Astrocyte of the cerebellum (primary cell): Measurements from ENCODE around the gene RGN.
"Not testable (repeated sequence)": the region's sequence is repeated elsewhere in the genome, so short reads cannot be mapped to it uniquely, and the experiment has no call there.

Experiments used
- DNase-seq: peaks from one replicate; pipeline ENCODE4 v3.0.0-alpha.2; 2011; ENCODE audit warnings: low read depth
- H3K4me3 ChIP-seq: 2 replicates; pipeline ENCODE4 v1.5.1; 2011; ENCODE audit warnings: mild to moderate bottlenecking, low read depth, low read length, moderate library complexity
- in situ Hi-C: cut with HindIII; loops from 2 replicates; pipeline ENCODE4 v1.10.0; 2017; ENCODE audit warnings: low sequenced_read_pairs
- TF ChIP-seq, protein P1 (sequence below): IDR thresholded peaks from 2 replicates; pipeline ENCODE4 v1.5.1; 2012; ENCODE audit warnings: low read length, low read depth, moderate library complexity, mild to moderate bottlenecking; ENCODE audit errors: missing control alignments

RGN gene

DNA sequence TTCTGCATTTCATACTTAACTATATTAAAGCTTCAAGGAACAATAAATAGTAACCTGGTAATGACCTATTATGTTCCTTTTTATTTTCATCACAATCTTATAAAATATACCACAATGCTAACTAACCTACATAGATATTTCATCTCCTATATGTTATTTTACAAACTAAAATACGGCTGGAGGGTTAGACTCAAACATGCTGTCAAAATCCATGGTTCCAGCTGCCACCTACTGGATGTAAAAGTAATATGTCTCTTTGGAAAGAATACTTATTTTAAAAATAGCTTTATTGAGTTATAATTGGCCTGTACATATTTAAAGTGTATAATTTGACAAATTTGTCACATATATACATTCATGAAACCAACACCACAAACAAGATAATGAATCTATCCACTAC lies 15.0 kb downstream of the RGN start:
- no peak overlapping the region for H3K4me3 ChIP-seq
- DNase-seq = peak; percentile 8
- TF ChIP-seq, protein P1, sequence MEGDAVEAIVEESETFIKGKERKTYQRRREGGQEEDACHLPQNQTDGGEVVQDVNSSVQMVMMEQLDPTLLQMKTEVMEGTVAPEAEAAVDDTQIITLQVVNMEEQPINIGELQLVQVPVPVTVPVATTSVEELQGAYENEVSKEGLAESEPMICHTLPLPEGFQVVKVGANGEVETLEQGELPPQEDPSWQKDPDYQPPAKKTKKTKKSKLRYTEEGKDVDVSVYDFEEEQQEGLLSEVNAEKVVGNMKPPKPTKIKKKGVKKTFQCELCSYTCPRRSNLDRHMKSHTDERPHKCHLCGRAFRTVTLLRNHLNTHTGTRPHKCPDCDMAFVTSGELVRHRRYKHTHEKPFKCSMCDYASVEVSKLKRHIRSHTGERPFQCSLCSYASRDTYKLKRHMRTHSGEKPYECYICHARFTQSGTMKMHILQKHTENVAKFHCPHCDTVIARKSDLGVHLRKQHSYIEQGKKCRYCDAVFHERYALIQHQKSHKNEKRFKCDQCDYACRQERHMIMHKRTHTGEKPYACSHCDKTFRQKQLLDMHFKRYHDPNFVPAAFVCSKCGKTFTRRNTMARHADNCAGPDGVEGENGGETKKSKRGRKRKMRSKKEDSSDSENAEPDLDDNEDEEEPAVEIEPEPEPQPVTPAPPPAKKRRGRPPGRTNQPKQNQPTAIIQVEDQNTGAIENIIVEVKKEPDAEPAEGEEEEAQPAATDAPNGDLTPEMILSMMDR = peak; percentile 45
- in situ Hi-C loops = no loop called here

DNA sequence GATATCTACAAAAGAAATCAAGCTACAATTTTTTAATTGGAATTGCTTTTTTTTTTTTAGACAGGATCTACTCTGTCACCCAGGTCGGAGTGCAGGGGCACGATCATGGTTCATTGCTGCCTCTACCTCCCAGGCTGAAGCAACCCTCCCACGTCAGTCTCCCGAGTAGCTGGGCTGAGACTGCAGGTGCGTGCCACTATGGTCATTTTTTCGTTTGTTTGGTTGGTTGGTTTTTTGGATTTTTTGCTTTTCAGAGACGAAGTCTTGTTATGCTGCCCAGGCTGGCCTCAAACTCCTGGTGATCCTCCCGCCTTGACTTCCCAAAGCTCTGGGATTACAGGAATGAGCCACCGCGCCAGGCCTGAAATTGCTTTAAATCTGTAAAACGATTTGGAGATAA lies 15.6 kb downstream of the RGN start:
- in situ Hi-C loops = no loop called here
- TF ChIP-seq, protein P1 = no peak
- H3K4me3 ChIP-seq = no peak overlapping the region
- no peak for DNase-seq

DNA sequence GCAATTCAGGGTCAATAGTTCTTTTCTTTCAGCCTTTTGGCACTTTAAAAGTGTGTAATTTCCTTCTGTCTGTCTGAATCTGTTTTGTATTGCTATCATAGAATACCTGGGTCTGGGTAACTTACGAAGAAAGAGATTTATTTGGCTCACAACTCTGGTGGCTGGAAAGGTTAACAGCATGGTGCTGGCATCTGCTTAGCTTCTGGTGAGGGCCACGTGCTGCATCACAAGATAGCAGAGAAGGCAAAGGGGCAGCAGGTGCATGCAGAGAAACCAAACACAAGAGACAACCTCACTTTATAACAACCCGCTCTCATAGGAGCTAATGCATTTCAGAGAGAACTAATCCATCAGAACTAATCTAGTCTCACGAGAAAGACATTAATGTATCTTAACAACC lies 18.8 kb downstream of the RGN start:
- H3K4me3 ChIP-seq = no peak overlapping the region
- DNase-seq = no peak
- TF ChIP-seq, protein P1 = no peak
- in situ Hi-C loops = no loop called here

DNA sequence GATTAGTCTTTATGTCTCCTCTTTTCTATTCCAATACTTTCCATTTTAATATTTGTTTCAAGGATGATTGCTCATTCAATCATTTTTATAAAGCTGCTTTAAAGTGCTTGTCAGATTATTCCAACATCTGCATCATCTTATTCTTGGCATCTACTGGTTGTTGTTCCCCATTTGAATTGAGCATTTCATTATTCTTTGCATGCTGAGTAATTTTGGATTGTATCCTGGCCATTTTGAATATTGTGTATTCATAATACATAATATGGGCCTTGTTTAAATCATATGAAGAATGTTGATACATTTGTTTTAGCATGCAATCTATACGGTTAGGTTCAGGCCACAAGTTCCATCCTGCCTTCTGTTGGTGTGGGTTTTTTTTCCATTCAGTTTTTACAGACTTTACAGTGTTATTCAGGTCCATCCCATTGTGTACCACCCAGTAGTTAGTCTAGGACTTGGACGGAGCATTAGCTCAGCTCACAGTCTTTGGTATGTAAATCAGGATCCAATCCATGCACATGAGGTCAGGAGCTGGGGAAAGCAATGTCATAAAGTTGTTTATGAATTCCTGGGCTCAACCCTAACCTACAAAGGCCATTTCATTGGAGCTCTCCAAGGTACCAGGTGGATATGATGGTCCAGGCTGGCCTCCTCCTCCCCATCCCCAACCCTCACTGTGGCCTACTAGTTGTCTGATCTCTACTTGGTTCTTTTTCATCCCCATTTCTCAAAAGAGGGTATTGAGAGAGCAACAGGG lies 20.3 kb downstream of the RGN start:
- in situ Hi-C loops = no loop called here
- DNase-seq = no peak
- TF ChIP-seq, protein P1 = no peak
- no peak overlapping the region for H3K4me3 ChIP-seq

DNA sequence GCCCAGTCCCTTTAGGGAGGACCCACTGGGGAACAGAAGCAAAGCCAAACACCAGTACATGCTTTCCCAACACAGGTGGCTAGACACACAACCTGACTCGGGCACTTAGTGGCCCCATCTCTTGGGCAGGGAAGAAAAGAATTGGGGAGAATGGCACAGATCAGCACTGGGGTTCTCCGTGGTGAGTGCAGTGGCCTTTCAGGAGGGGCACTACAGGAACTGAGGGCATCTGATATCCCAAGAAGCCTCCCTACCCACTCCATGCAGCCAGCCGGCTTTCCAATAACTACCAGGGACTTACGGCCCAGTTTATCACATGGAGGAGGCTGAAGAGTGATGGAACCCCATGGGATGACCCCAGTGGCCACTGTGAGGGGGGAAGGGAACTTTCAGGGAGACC lies 23.0 kb downstream of the RGN start:
- no peak for DNase-seq
- in situ Hi-C loops = no loop called here
- H3K4me3 ChIP-seq = no peak overlapping the region
- TF ChIP-seq, protein P1 = no peak

DNA sequence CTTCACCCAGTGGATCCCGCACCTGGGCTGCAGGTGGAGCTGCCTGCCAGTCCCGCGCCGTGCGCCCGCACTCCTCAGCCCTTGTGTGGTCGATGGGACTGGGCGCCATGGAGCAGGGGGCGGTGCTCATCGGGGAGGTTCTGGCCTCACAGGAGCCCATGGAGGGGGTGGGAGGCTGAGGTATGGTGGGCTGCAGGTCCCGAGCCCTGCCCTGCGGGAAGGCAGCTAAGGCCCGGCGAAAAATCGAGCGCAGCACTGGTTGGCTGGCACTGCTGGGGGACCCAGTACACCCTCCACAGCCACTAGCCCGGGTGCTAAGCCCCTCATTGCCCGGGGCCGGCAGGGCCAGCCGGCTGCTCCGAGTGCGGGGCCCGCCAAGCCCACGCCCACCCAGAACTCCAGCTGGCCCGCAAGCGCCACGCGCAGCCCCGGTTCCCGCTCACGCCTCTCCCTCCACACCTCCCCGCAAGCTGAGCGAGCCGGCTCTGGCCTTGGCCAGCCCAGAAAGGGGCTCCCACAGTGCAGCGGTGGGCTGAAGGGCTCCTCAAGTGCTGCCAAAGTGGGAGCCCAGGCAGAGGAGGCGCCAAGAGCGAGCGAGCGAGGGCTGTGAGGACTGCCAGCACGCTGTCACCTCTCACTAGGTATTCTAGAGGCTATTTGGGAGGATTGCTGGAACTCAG lies 32.8 kb downstream of the RGN start:
- H3K4me3 ChIP-seq, in situ Hi-C loops, DNase-seq: not testable (repeated sequence)

DNA sequence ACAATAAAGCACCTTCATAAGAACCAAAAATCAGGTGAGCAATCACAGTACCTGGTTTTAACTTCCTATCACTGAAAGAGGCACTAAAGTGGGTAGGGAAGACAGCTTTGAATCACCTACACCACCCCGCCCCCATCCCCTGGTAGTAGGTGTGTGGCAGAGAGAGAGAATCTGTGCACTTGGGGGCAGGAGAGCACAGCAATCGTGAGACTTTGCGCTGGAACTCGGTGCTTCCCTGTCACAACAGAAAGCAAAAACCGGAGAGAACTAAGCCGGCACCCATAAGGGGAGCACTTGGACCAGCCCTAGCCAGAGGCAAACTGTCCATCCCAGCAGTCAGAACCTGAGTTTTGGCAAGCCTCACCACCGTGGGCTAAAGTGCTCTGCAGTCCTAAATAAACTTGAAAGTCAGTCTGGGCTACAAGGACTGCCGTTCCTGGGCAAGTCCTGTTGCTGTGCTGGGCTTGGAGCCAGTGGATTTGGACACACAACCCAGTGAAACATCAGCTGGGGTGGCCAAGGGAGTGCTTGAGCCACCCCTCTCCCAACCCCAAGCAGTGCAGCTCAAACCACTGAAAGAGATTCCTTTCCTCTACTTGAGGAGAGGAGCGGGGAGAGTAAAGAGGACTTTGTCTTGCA lies 34.2 kb downstream of the RGN start:
- TF ChIP-seq, protein P1 = no peak
- DNase-seq = no peak
- in situ Hi-C loops = no loop called here
- H3K4me3 ChIP-seq = no peak overlapping the region

DNA sequence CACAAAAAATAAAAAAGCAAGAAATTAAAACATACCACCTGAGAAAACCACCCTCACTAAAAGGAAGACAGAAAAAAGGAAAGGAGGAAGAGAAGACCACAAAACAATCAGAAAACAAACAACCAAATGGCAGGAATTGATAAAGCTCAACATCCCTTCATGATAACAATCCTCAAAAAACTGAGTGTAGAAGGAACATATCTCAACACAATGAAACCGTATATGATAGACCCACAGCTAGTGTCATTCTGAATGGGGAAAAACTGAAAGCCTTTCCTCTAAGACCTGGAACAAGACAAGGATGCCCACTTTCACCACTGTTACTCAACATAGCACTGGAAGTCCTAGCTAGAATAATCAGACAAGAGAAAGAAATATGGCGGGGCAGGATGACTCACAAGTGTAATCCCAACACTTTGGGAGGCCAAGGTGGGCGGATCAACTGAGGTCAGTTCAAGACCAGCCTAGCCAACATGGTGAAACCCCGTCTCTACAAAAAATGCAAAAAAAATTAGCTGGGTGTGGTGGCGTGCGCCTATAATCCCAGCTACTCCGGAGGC lies 38.4 kb downstream of the RGN start:
- DNase-seq, H3K4me3 ChIP-seq, in situ Hi-C loops: not testable (repeated sequence)

DNA sequence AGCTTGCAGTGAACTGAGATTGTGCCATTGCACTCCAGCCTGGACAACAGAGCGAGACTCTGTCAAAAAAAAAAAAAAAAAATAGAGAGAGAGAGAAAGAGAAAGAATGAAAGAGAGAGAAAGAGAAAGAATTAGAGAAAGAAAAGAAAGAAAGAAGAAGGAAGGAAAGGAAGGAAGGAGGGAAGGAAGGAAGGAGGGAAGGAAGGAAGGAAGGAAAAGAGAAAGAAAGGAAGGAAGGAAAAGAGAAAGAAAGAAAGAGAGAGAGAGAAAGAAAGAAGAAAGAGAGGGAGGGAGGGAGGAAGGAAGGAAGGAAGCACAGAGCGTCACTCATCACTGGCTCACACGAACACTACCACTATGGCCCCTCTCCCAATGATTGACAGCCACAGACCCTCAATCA lies 46.2 kb downstream of the RGN start:
- H3K4me3 ChIP-seq, in situ Hi-C loops, DNase-seq: not testable (repeated sequence)
